Measurements from ENCODE around the gene TMEM184A. TPM values are rescaled to one million over a fixed set of nuclear protein-coding genes. Genes with fewer than 3 reads are reported as not detected.

Gene TMEM184A
- total and polyA plus RNA-seq, 2 of the 13 experiments (the other 11 are each of a cell fraction or from before 2014, with no cell fraction given): 9.5 to 20.4 TPM

- TF ChIP-seq PREB (CRISPR knock-in tag; IDR thresholded peaks at IDR 0.05): no peak
- TF ChIP-seq SALL2 (CRISPR knock-in tag; IDR thresholded peaks at IDR 0.05): 0 out of 2 replicates have a peak, but pooled peaks have one; percentile 10
- TF ChIP-seq THRA (CRISPR knock-in tag; IDR thresholded peaks at IDR 0.05; ENCODE audit: borderline replicate concordance): peak; percentile 67; the same call in 1 of the 2 replicates
- no peak for TF ChIP-seq MTA3 (CRISPR knock-in tag; IDR thresholded peaks at IDR 0.05)
- TF ChIP-seq, protein P1, sequence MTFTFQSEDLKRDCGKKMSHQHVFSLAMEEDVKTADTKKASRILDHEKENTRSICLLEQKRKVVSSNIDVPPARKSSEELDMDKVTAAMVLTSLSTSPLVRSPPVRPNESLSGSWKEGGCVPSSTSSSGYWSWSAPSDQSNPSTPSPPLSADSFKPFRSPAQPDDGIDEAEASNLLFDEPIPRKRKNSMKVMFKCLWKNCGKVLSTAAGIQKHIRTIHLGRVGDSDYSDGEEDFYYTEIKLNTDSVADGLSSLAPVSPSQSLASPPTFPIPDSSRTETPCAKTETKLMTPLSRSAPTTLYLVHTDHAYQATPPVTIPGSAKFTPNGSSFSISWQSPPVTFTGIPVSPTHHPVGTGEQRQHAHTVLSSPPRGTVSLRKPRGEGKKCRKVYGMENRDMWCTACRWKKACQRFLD (CRISPR knock-in tag; IDR thresholded peaks at IDR 0.05; ENCODE audit: borderline replicate concordance): 0 out of 2 replicates have a peak, but pooled peaks have one; percentile 54
- no peak for TF ChIP-seq RBM22 (optimal IDR thresholded peaks at IDR 0.05; ENCODE audit: low read length)
- peak; percentile 75; the same call in 1 of the 2 replicates for TF ChIP-seq ZNF580 (CRISPR knock-in tag; IDR thresholded peaks at IDR 0.05; ENCODE audit: borderline replicate concordance, low read depth)
- no peak for TF ChIP-seq KDM4B (CRISPR knock-in tag; IDR thresholded peaks at IDR 0.05)
- peak; percentile 72; the same call in 1 of the 2 replicates for TF ChIP-seq ZIK1 (CRISPR knock-in tag; IDR thresholded peaks at IDR 0.05; ENCODE audit: borderline replicate concordance, low read depth)
- TF ChIP-seq TGIF2 (CRISPR knock-in tag; IDR thresholded peaks at IDR 0.05): 0 out of 2 replicates have a peak, but pooled peaks have one; percentile 13
- TF ChIP-seq, protein P2, sequence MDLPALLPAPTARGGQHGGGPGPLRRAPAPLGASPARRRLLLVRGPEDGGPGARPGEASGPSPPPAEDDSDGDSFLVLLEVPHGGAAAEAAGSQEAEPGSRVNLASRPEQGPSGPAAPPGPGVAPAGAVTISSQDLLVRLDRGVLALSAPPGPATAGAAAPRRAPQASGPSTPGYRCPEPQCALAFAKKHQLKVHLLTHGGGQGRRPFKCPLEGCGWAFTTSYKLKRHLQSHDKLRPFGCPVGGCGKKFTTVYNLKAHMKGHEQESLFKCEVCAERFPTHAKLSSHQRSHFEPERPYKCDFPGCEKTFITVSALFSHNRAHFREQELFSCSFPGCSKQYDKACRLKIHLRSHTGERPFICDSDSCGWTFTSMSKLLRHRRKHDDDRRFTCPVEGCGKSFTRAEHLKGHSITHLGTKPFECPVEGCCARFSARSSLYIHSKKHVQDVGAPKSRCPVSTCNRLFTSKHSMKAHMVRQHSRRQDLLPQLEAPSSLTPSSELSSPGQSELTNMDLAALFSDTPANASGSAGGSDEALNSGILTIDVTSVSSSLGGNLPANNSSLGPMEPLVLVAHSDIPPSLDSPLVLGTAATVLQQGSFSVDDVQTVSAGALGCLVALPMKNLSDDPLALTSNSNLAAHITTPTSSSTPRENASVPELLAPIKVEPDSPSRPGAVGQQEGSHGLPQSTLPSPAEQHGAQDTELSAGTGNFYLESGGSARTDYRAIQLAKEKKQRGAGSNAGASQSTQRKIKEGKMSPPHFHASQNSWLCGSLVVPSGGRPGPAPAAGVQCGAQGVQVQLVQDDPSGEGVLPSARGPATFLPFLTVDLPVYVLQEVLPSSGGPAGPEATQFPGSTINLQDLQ (CRISPR knock-in tag; IDR thresholded peaks at IDR 0.05): no peak
- TF ChIP-seq ATF5 (CRISPR knock-in tag; IDR thresholded peaks at IDR 0.05; ENCODE audit: low read depth): no peak
- 0 out of 2 replicates have a peak, but pooled peaks have one; percentile 32 for TF ChIP-seq CSRNP1 (CRISPR knock-in tag; IDR thresholded peaks at IDR 0.05)
- TF ChIP-seq CHD4 (IDR thresholded peaks at IDR 0.05; ENCODE audit: borderline replicate concordance, low read length): no peak
- TF ChIP-seq ZNF749 (CRISPR knock-in tag; IDR thresholded peaks at IDR 0.05; ENCODE audit: borderline replicate concordance): no peak
- TF ChIP-seq ZNF781 (CRISPR knock-in tag; IDR thresholded peaks at IDR 0.05; ENCODE audit: borderline replicate concordance, not compliant biosample characterization): no peak
- TF ChIP-seq ZNF251 (CRISPR knock-in tag; IDR thresholded peaks at IDR 0.05): no peak
- peak; percentile 38 for TF ChIP-seq XRCC5 (optimal IDR thresholded peaks at IDR 0.05; ENCODE audit: low read length)
These were observed 19.1 kb downstream of the TMEM184A start (continued) for GRCh38 chr7:1536743-1537534.

All from HepG2 (cell line).